AG09309 (cell line): ENCODE measurements around the gene BCL2L13.

Experiments used
- DNase-seq: peaks from one replicate; pipeline ENCODE4 v3.0.0-alpha.2; 2010; ENCODE audit warnings: low read depth
- H3K4me3 ChIP-seq: 2 replicates; pipeline ENCODE4 v1.5.1; 2011; ENCODE audit warnings: mild to moderate bottlenecking, low read depth, low read length, moderate library complexity; ENCODE audit not compliant: control insufficient read depth
- TF ChIP-seq, protein P1 (sequence below): IDR thresholded peaks from 2 replicates; pipeline ENCODE4 v1.5.1; 2011; ENCODE audit warnings: mild to moderate bottlenecking, low read depth, low read length, inconsistent platforms; ENCODE audit not compliant: insufficient read depth, control insufficient read depth; ENCODE audit errors: missing control alignments

Gene BCL2L13

DNA sequence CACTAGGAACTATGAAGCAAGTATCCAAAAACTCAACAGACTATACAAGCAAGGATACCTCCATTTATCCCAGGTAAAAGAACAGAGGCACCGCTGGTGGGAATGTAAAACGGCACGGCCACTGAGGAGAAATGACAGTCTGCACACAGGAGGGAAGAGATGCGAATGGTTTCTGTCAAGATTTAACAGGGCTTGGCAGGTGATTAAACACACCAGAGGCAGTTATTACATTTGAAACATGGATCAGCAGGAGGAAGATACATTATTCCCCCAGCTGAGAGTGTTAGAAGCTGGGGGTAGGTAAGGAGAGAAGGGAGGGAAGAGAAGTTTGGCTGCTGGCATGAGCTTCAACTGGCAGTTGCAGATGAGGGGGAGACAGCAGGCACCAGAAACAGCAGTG, 40.2 kb upstream of the BCL2L13 start:
- DNase-seq = no peak
- TF ChIP-seq, protein P1, sequence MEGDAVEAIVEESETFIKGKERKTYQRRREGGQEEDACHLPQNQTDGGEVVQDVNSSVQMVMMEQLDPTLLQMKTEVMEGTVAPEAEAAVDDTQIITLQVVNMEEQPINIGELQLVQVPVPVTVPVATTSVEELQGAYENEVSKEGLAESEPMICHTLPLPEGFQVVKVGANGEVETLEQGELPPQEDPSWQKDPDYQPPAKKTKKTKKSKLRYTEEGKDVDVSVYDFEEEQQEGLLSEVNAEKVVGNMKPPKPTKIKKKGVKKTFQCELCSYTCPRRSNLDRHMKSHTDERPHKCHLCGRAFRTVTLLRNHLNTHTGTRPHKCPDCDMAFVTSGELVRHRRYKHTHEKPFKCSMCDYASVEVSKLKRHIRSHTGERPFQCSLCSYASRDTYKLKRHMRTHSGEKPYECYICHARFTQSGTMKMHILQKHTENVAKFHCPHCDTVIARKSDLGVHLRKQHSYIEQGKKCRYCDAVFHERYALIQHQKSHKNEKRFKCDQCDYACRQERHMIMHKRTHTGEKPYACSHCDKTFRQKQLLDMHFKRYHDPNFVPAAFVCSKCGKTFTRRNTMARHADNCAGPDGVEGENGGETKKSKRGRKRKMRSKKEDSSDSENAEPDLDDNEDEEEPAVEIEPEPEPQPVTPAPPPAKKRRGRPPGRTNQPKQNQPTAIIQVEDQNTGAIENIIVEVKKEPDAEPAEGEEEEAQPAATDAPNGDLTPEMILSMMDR = no peak
- no peak overlapping the region for H3K4me3 ChIP-seq

DNA sequence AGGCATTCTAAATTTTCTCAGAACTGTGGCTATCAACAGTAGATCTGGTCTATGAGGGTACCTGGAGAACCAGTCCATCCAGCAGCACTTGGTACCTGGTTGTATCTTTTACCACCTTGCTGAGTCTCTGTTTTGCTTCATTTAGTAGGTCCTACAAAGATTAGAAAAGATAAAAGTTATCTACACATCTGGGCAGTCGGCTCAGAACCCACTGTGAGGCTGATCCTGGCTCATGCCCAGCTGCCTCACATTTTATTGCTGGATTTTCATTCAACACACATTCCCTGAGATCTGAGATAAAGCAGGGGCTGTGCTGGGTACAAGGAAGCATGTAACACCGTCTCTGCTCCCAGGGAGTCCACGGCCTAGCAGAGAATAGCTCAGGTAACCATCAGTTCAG, 37.5 kb upstream of the BCL2L13 start:
- no peak for DNase-seq
- TF ChIP-seq, protein P1 = no peak
- H3K4me3 ChIP-seq = no peak overlapping the region

DNA sequence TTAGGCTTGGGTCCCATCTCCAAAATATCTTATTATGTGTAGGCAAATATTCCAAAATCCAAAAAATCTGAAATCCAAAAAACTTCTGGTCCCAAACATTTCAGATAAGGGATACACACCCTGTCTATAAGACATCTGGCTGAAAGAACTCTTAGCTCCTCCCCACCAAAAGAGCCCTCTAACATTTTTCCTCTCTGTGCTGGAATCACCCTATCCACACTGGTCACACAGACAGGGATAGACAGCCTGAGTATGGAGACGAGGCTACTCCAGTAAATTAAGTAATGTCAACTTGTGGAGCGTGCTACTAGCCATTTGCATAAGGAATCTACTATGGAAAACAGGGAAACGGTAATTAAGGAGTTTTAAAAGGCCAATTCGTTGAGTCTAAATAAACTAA, 34.9 kb upstream of the BCL2L13 start:
- TF ChIP-seq, protein P1 = no peak
- no peak overlapping the region for H3K4me3 ChIP-seq

DNA sequence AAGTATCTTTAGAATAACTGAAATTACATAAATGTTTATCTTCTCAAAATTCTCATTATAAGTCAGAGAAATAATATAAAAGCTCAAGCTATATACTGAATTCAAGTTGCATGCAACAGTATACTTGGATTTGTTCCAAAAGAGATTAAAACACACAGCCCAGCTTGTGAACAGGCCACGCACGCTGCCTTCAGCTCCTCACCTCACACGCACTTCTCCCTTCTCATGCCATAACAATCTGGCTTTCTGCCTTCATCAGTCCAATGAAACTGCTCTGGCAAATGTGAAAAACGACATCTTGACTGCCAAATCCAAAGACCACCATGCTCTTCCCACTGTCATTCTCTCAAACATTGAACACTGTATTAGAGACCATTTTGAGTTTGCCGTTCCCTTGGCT, 32.1 kb upstream of the BCL2L13 start:
- TF ChIP-seq, protein P1 = no peak
- no peak for DNase-seq
- no peak overlapping the region for H3K4me3 ChIP-seq

More for the DNA sequence above, 34.9 kb upstream of the BCL2L13 start:
- DNase-seq = no peak

DNA sequence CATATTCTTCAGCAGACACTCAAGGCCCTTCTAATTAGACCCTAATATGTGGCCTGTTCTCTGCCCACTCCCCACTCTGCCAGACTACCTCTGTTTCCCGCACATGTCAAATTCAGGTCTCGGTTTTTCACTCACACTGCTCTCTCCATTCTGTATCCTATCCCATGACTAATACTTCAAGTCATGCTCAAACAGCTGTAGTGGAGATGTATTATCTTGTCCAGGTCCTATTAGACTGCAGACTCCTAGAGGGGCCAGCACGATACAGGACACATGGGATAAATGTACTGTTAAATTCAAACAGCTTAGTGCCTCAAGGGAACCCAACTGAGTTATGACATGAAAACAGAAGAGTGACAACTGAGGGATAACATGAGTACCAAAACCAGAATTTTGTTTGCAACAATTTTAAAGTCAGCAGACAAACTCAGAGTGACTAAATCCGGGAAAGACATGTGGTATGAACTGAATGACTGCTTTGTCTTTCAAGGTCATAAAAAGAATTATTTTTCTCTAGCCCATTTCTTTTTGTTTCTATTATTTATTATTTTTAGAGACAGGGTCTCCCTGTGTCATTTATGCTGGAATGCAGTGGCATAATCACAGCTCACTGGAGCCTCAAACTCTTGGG, 30.6 kb upstream of the BCL2L13 start:
- TF ChIP-seq, protein P1 = no peak
- no peak for DNase-seq
- H3K4me3 ChIP-seq = no peak overlapping the region

DNA sequence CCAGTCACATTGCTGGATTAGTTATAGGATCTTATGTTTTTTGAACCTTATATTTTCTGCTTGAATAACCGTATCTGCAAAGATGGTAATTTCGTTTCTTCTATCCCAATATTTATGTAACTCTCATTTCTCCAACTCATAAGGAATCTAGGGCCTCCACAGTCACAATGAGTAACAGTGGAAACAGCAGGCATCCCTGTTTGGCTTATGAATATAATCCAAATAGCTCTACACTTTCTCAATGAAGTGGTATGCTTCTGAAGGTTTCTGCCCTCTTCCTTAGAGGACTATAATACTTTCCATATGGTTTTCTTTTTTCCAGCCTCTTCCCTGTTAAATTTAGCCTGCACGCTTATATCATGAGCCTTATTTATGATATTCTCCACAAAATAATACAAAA, 26.5 kb upstream of the BCL2L13 start:
- H3K4me3 ChIP-seq = no peak overlapping the region
- TF ChIP-seq, protein P1 = no peak
- DNase-seq = no peak
